ENCODE data around the gene CRYBB3. TPM values are rescaled to one million over a fixed set of nuclear protein-coding genes. Genes with fewer than 3 reads are reported as not detected.

CRYBB3 gene
- total and polyA plus RNA-seq, 3 donors from 2014 or later: 0.63 to 0.67 TPM; not detected in 1

DNA sequence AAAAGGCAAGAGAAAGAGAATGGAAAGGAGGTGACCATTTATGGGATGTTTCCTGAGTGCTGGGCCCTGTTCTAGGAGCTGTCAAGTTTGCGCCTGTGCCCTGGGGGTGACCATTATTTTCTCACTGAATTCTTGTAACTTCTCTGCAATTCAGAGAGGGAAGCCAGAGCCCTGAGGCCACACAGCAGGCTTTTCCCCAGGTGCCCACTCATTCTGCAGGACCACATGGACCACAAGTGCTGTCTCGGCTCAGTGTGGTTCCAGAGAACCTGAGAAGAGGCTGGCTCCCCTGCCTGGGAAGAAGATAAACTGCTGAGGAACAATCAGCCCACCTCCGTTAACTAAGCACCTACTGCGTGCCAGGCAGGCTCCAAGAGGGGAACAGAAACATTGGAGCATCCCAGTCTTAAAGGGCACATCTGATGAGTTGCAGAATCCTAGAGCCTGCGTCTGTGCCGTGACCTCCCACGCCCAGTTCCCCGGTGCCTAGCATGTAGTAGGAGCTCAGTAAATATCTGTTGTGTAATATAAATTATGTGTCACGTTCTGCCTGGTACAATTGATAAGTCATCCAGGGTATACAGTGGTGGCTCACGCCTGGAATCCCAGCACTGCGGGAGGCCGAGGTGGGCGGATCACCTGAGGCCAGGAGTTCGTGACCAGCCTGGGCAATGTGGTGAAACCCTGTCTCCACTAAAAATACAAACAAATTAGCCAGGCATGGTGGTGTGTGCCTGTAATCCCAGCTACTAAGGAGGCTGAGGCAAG is 31.6 kb upstream of the CRYBB3 start:
- H3K4me1 ChIP-seq: no peaks in the 10 kb centered on the region
- H3K27me3 ChIP-seq: no peaks in the 10 kb centered on the region
- intact Hi-C loops (cut with DNase I; ENCODE audit: low total_unique reads): no loop called here
- H3K36me3 ChIP-seq (ENCODE audit: low read depth, missing control alignments): no peaks in the 10 kb centered on the region
- no peak for DNase-seq
- 90 to 91% methylated on average over 14 of the region's 14 CpGs for WGBS, 2 donors
- H3K27ac ChIP-seq: no peak overlapping the region
- H3K4me3 ChIP-seq: no peak overlapping the region
- H3K9me3 ChIP-seq: no peaks in the 10 kb centered on the region
- TF ChIP-seq POLR2A (IDR thresholded peaks at IDR 0.05): no peak
- TF ChIP-seq, protein P1, sequence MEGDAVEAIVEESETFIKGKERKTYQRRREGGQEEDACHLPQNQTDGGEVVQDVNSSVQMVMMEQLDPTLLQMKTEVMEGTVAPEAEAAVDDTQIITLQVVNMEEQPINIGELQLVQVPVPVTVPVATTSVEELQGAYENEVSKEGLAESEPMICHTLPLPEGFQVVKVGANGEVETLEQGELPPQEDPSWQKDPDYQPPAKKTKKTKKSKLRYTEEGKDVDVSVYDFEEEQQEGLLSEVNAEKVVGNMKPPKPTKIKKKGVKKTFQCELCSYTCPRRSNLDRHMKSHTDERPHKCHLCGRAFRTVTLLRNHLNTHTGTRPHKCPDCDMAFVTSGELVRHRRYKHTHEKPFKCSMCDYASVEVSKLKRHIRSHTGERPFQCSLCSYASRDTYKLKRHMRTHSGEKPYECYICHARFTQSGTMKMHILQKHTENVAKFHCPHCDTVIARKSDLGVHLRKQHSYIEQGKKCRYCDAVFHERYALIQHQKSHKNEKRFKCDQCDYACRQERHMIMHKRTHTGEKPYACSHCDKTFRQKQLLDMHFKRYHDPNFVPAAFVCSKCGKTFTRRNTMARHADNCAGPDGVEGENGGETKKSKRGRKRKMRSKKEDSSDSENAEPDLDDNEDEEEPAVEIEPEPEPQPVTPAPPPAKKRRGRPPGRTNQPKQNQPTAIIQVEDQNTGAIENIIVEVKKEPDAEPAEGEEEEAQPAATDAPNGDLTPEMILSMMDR (IDR thresholded peaks at IDR 0.05): no peak

DNA sequence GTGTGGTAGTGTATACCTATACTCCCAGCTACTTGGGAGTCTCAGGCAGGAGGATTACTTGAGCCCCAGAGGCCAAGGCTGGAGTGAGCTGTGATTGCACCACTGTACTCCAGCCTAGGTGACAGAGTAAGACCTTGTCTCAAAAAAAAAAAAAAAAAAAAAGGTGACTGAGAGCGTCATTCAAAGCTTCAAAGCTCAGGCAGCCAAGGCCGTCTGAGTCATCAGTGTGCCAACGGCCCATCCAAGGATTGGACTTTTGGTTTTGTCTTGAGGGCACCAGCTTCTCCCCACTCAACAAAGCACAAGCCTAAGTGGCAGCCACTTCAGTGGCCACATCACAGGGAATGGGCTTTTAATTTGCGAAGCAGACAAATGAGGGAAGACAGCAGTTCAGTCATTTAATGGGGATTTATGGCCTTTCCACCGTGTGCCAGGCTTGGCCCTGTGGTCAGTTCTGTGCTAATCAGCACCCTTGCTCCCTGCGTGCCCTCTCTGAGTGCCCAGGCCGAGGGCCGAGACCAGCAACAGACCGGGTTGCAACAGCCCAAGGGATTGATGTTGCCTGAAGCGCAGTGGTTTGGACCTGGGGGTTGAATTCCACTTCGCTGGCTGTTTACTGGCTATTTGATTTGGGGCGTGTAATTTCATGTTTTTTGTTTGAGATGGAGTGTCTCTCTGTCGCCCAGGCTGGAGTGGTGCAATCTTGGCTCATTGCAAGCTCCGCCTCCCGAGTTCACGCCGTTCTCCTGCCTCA is 30.2 kb upstream of the CRYBB3 start:
- no peaks in the 10 kb centered on the region for H3K4me1 ChIP-seq
- H3K4me3 ChIP-seq: no peak overlapping the region
- H3K27me3 ChIP-seq: no peaks in the 10 kb centered on the region
- no peaks in the 10 kb centered on the region for H3K9me3 ChIP-seq
- intact Hi-C loops (cut with DNase I; ENCODE audit: low total_unique reads): no loop called here
- DNase-seq: no peak
- 90 to 92% methylated on average over 16 to 17 of the region's 17 CpGs for WGBS, 2 donors
- TF ChIP-seq, protein P1 (IDR thresholded peaks at IDR 0.05): no peak
- no peak for TF ChIP-seq POLR2A (IDR thresholded peaks at IDR 0.05)
- H3K27ac ChIP-seq: no peak overlapping the region
- H3K36me3 ChIP-seq (ENCODE audit: low read depth, missing control alignments): no peaks in the 10 kb centered on the region

DNA sequence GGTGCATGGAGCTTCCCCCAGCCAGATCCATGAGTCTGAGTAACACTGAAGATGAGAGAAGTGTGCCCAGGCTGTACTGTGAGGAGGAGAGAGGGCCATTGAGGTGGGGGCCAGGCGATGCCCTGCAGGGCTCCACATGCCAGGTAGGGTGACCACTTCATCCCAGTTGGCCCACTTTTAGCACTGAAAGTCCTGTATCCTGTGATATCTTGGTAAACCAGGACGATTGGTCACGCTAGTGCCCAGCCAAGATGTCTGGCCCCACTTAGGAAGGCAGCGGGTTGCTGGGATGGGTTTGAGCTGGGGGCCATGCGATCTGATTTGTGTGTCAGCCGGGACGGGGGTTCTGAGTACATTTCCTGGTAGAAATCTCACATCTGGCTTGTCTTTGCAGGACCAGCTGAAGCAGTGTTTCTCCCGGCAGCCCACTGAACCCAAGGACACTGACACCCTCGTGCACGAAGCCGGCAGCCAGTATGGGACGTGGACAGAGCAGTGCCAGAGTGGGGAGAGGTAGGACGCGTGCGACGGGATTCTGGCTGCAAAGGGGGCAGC is 29.2 kb upstream of the CRYBB3 start:
- H3K36me3 ChIP-seq (ENCODE audit: low read depth, missing control alignments): no peaks in the 10 kb centered on the region
- no peaks in the 10 kb centered on the region for H3K27me3 ChIP-seq
- DNase-seq: no peak
- WGBS, 2 donors: 87 to 92% methylated on average over 12 to 16 of the region's 16 CpGs
- no peaks in the 10 kb centered on the region for H3K4me1 ChIP-seq
- H3K4me3 ChIP-seq: no peak overlapping the region
- H3K27ac ChIP-seq: no peak overlapping the region
- no peak for TF ChIP-seq POLR2A (IDR thresholded peaks at IDR 0.05)
- TF ChIP-seq, protein P1 (IDR thresholded peaks at IDR 0.05): no peak
- intact Hi-C loops (cut with DNase I; ENCODE audit: low total_unique reads): no loop called here
- H3K9me3 ChIP-seq: no peaks in the 10 kb centered on the region

DNA sequence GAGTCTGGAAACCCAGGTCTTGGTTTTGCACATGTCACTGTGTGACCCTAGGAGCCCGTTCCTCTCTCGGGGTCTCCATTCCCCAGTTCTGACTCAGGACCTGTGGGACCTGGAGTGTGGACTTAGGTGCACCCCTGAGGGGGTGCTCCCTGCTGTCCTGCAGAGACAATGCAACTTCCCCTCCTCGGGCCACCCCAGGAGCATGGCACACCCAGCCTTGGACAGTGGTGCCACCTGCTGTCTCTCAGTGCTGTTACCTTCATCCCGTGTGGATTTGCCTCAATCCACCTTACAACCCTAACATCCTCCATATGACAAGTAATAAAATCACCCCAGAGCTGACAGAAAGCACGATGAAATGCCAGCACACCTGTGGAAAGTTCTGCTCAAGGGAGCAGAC is 27.5 kb upstream of the CRYBB3 start:
- 60 to 76% methylated on average over 5 of the region's 5 CpGs for WGBS, 2 donors
- intact Hi-C loops (cut with DNase I; ENCODE audit: low total_unique reads): no loop called here
- Histone ChIP-seq H3K4me1 (no peaks in the 10 kb centered on the region), H3K4me3 (no peak overlapping the region), H3K9me3 (no peaks in the 10 kb centered on the region), H3K27ac (no peak overlapping the region), H3K27me3 (no peaks in the 10 kb centered on the region), H3K36me3 (ENCODE audit: low read depth, missing control alignments) (no peaks in the 10 kb centered on the region)
- TF ChIP-seq, protein P1 (IDR thresholded peaks at IDR 0.05): peak; percentile 15 to 34 (median 24)
- no peak for TF ChIP-seq POLR2A (IDR thresholded peaks at IDR 0.05)
- peak; percentile 54 for DNase-seq

Measured in testis (tissue), 3 donors.